ENCODE results near the gene PIK3CB.
A peak's percentile ranks its signal among the peaks of the same experiment; 100 is the strongest.
"Not testable (repeated sequence)": the region's sequence is repeated elsewhere in the genome, so short reads cannot be mapped to it uniquely, and the experiment has no call there.

The PIK3CB gene

DNA sequence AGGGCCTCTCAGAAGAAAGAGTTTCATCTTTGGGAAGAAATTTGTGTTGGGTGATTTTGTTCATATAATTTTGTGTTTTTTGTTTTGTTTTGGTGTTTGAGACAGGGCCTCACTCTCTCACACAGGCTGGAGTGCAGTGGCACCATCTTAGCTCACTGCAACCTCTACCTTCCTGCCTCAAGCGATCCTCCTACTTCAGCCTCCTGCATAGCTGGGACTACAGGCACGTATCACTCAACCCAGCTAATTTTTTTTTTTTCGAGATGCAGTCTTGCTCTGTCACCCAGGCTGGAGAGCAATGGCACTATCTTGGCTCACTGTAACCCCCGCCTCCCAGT is 29.0 kb upstream of the PIK3CB start:
- peak overlapping the region; percentile 85 for H2AFZ ChIP-seq (ENCODE audit: low read length, unreplicated experiment)
- H3K36me3 ChIP-seq (ENCODE audit: insufficient read depth, low read length), result no peaks in the 10 kb centered on the region
- peak overlapping the region; percentile 73; the same call in 1 of the 2 replicates for H3K27ac ChIP-seq (ENCODE audit: low read depth, low read length)
- no peaks in the 10 kb centered on the region for H3K79me2 ChIP-seq (ENCODE audit: control insufficient read depth, insufficient read depth, low read length, unreplicated experiment)
- H3K4me1 ChIP-seq (ENCODE audit: control insufficient read depth, insufficient read depth, low read length, unreplicated experiment), result peaks cover 23% of the 10 kb centered on the region
- H3K4me3 ChIP-seq (ENCODE audit: low read depth, low read length), result no peak overlapping the region
- H3K27me3 ChIP-seq (ENCODE audit: insufficient read depth, low read length), result no peaks in the 10 kb centered on the region

DNA sequence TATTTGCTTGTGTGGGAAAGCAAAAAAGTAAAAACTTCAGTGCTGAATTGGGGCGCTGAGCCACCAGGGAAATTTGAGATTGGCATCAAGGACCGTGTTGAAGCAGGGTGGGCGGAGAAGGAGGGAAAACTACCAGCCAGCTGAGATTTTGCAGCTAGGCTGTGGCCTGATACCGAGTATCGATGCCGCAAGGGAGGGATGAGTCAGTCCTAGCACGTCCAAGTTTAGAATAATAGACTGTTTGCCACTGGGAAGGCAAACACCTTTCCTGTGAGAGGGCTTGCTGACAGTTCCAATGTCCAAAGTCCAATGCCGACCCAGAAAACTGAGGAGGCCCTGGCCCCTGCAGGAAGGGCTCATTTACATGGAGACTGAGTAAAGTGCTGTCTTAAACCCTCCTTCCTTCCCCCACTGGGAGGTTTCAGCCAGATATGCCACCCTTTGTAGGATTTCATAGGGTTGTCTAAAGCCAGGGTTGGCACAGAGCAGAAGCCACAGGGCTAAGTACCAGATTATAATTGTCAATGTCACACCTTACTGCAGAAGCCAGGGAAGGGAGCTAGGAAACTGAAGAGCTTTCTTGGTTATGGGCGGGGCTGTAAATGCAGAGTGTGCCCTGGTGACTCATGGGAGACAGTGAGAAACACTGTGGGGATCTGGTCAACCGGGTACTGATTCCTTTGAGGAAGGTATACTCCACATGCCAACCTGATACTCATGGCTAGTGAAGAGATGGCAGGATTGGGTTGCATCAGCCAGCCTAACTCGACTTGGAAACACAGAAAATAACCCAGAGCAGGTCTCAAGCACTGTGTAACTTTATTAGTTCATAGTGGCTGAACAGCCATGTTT is 28.4 kb upstream of the PIK3CB start:
- Histone ChIP-seq H2AFZ (ENCODE audit: low read length, unreplicated experiment) (peak overlapping the region; percentile 85), H3K27me3 (ENCODE audit: insufficient read depth, low read length) (no peaks in the 10 kb centered on the region), H3K4me1 (ENCODE audit: control insufficient read depth, insufficient read depth, low read length, unreplicated experiment) (peaks cover 23% of the 10 kb centered on the region), H3K36me3 (ENCODE audit: insufficient read depth, low read length) (no peaks in the 10 kb centered on the region), H3K79me2 (ENCODE audit: control insufficient read depth, insufficient read depth, low read length, unreplicated experiment) (no peaks in the 10 kb centered on the region), H3K4me3 (ENCODE audit: low read depth, low read length) (peak overlapping the region; percentile 24; the same call in 1 of the 2 replicates), H3K27ac (ENCODE audit: low read depth, low read length) (peak overlapping the region; percentile 73)

DNA sequence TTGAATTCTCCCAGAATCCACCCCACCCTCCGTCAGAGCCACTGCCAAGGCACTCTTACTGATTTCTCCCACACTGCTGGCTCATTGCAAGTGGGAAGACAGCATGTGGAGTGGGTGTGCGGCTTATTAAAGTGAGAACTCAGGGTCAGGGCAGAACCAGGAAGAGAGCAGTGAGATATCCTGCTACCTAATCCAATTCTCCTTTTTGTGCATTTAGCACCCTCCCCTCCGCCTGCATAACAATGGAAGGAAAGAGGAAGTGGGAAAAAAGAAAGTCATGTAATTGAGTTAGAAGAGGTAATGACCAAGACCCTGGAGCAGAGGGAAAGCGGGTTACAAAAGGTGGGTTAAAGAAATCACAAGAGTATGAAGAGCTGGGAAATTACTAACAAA is 27.8 kb upstream of the PIK3CB start:
- Histone ChIP-seq H3K79me2 (ENCODE audit: control insufficient read depth, insufficient read depth, low read length, unreplicated experiment) (no peaks in the 10 kb centered on the region), H3K4me1 (ENCODE audit: control insufficient read depth, insufficient read depth, low read length, unreplicated experiment) (peaks cover 23% of the 10 kb centered on the region), H2AFZ (ENCODE audit: low read length, unreplicated experiment) (peak overlapping the region; percentile 85), H3K27me3 (ENCODE audit: insufficient read depth, low read length) (no peaks in the 10 kb centered on the region), H3K27ac (ENCODE audit: low read depth, low read length) (peak overlapping the region; percentile 73), H3K36me3 (ENCODE audit: insufficient read depth, low read length) (no peaks in the 10 kb centered on the region), H3K4me3 (ENCODE audit: low read depth, low read length) (no peak overlapping the region)

DNA sequence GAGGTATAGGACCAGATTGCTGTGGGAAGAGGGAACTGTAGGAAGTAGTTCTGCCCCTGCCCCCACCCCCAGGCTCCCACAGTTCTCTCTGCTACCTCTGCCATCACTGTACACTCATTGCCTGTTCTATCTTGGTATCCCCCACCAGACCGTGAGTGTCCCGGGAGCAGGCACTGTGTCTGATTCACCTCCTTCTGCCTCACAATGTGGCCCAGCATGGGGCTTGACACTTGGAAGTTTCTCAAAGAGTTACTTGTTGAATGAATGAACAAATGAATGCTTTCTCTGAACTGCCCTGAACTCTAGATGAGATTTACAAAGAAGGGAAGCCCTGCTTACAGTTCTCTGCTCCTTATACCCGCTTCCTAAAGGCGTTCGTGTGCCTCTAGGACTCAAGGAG is 27.1 kb upstream of the PIK3CB start:
- Histone ChIP-seq H3K27me3 (ENCODE audit: insufficient read depth, low read length) (no peaks in the 10 kb centered on the region), H3K79me2 (ENCODE audit: control insufficient read depth, insufficient read depth, low read length, unreplicated experiment) (no peaks in the 10 kb centered on the region), H3K36me3 (ENCODE audit: insufficient read depth, low read length) (no peaks in the 10 kb centered on the region), H3K4me3 (ENCODE audit: low read depth, low read length) (no peak overlapping the region), H3K4me1 (ENCODE audit: control insufficient read depth, insufficient read depth, low read length, unreplicated experiment) (peaks cover 23% of the 10 kb centered on the region), H3K27ac (ENCODE audit: low read depth, low read length) (no peak overlapping the region; the same call in 1 of the 2 replicates), H2AFZ (ENCODE audit: low read length, unreplicated experiment) (peak overlapping the region; percentile 20)

DNA sequence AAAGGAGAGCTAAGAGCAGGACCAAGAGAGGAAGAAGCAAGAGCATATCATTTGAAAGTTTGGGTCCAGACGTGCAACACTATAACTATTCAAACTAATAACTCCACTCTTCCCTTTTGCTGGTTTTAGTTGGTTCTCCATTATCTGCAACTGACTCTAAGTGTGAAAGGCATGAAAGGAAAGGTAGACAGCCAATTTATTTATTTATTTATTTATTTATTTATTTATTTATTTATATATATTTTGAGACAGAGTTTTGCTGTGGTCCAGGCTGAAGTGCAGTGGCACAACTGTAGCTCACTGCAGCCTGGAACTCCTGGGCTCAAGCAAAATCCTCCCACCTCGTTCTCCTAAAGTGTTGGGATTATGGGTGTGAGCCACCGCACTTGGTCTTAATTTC is 22.1 kb upstream of the PIK3CB start:
- no peaks in the 10 kb centered on the region for H3K27me3 ChIP-seq (ENCODE audit: insufficient read depth, low read length)
- H3K4me3 ChIP-seq (ENCODE audit: low read depth, low read length), result no peak overlapping the region
- H2AFZ ChIP-seq (ENCODE audit: low read length, unreplicated experiment), result no peak overlapping the region
- H3K79me2 ChIP-seq (ENCODE audit: control insufficient read depth, insufficient read depth, low read length, unreplicated experiment), result no peaks in the 10 kb centered on the region
- H3K36me3 ChIP-seq (ENCODE audit: insufficient read depth, low read length), result no peaks in the 10 kb centered on the region
- H3K27ac ChIP-seq (ENCODE audit: low read depth, low read length), result no peak overlapping the region
- peaks cover 5% of the 10 kb centered on the region for H3K4me1 ChIP-seq (ENCODE audit: control insufficient read depth, insufficient read depth, low read length, unreplicated experiment)

DNA sequence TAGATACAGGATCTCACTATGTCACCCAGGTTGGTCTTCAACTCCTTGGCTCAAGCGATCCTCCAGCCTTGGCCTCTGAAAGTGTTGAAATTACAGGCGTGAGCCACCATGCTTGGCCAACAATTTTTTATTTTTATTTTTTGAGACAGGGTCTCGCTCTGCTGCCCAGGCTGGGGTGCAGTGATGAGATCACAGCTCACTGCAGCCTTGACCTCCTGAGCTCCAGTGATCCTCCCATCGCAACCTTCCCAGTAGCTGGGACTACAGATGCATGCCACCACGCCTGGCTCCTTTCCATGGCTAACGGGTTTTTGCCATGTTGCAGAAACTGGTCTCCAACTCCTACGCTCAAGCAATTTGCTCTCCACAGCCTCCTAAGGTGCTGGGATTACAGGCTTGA is 20.2 kb upstream of the PIK3CB start:
- Histone ChIP-seq H3K4me3 (ENCODE audit: low read depth, low read length) (no peak overlapping the region), H3K36me3 (ENCODE audit: insufficient read depth, low read length) (no peaks in the 10 kb centered on the region), H3K79me2 (ENCODE audit: control insufficient read depth, insufficient read depth, low read length, unreplicated experiment) (no peaks in the 10 kb centered on the region), H3K4me1 (ENCODE audit: control insufficient read depth, insufficient read depth, low read length, unreplicated experiment) (no peaks in the 10 kb centered on the region), H3K27ac (ENCODE audit: low read depth, low read length) (no peak overlapping the region), H3K27me3 (ENCODE audit: insufficient read depth, low read length) (no peaks in the 10 kb centered on the region), H2AFZ (ENCODE audit: low read length, unreplicated experiment) (no peak overlapping the region)

DNA sequence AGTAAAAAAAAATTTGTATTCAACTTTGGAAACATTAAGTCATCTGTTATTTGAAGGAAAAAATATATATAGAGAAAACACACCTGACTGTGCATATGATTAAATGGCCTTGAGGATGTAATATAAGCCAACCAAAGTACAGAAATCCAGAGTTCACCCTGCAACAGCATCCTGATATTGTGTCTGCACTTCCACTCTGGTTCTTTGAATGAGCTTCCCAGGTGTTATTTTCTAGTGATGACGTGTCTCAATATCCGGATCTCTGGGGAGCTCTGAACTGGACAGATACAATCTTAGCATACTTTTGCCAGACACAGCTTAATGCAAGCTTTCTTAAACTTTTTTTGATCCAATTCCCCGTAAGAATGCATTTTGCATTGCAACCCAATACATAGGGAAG is 19.5 kb upstream of the PIK3CB start:
- Histone ChIP-seq H3K36me3 (ENCODE audit: insufficient read depth, low read length) (no peaks in the 10 kb centered on the region), H3K79me2 (ENCODE audit: control insufficient read depth, insufficient read depth, low read length, unreplicated experiment) (no peaks in the 10 kb centered on the region), H3K4me1 (ENCODE audit: control insufficient read depth, insufficient read depth, low read length, unreplicated experiment) (no peaks in the 10 kb centered on the region), H3K27ac (ENCODE audit: low read depth, low read length) (no peak overlapping the region), H2AFZ (ENCODE audit: low read length, unreplicated experiment) (no peak overlapping the region), H3K27me3 (ENCODE audit: insufficient read depth, low read length) (no peaks in the 10 kb centered on the region), H3K4me3 (ENCODE audit: low read depth, low read length) (no peak overlapping the region)

DNA sequence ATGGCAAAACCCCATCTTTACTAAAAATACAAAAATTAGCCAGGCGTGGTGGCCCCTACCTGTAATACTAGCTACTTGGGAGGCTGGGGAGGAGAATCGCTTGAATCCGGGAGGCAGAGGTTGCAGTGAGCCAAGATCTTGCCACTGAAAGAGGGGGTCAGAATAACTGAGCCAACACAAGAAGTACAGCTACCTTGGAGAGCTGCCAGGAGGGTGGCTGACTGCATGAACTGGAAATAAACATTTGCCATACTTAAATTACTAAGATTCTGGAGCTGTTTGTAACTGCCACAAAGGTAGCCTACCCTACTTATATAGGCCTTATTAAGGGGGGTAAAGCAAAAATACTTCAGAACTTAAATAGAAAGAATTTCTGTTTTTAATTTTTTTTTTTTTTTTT is 15.4 kb upstream of the PIK3CB start:
- Histone ChIP-seq H3K79me2 (ENCODE audit: control insufficient read depth, insufficient read depth, low read length, unreplicated experiment) (no peaks in the 10 kb centered on the region), H3K27me3 (ENCODE audit: insufficient read depth, low read length) (no peaks in the 10 kb centered on the region), H3K36me3 (ENCODE audit: insufficient read depth, low read length) (no peaks in the 10 kb centered on the region), H3K4me3 (ENCODE audit: low read depth, low read length) (no peak overlapping the region), H3K4me1 (ENCODE audit: control insufficient read depth, insufficient read depth, low read length, unreplicated experiment) (no peaks in the 10 kb centered on the region), H3K27ac (ENCODE audit: low read depth, low read length) (no peak overlapping the region), H2AFZ (ENCODE audit: low read length, unreplicated experiment) (no peak overlapping the region)

DNA sequence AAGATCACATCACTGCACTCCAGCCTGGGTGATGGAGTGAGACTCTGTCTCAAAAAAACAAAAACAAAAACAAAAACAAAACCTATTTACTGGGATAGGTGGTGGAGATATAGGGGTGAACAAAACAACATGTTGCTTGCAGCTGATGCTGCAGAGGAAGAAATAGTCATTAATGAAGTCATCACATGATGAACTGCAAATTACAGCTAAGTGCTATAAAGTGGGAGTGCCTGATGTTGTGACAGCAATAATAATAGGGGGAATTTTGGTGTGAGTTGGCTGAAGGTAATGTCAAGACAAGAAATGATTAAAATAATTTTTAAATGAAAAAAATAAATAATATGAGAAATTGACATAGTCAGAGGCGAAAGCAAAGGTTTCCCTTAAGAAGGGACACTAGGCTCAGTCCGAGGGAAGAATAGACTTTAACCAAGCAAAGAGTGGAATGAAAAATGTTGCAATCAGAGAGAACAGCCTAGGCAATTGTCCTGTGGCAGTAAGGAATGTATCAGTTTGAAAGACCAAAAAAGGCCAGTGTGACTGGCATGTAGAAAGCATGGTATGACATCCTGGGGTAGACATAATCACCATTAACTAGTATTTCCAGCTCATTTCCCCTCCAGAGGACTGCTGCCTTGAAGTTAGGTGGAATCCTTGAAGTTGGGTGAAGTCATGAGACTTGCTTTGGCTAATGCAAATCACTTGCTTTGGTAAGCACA is 14.7 kb upstream of the PIK3CB start:
- no peak overlapping the region for H2AFZ ChIP-seq (ENCODE audit: low read length, unreplicated experiment)

DNA sequence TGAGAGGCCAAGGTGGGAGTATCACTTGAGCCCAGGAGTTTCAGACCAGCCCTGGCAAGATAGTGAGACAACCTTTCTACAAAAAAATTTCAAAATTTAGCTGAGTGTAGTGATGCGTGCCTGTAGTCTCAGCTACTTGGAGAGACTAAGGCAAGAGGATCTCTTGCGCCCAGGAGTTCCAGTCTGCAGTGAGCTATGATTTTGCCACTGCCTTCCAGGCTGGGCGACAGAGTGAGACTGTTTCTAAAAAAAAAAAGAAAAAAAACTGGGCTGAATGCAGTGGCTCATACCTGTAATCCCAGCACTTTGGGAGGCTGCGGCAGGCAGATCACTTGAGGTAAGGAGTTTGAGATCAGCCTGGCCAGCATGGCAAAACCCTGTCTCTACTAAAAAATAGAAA is 14.0 kb upstream of the PIK3CB start:
- H3K27ac ChIP-seq (ENCODE audit: low read depth, low read length), result no peak overlapping the region
- no peaks in the 10 kb centered on the region for H3K27me3 ChIP-seq (ENCODE audit: insufficient read depth, low read length)
- no peaks in the 10 kb centered on the region for H3K79me2 ChIP-seq (ENCODE audit: control insufficient read depth, insufficient read depth, low read length, unreplicated experiment)
- no peaks in the 10 kb centered on the region for H3K36me3 ChIP-seq (ENCODE audit: insufficient read depth, low read length)
- no peaks in the 10 kb centered on the region for H3K4me1 ChIP-seq (ENCODE audit: control insufficient read depth, insufficient read depth, low read length, unreplicated experiment)
- H2AFZ ChIP-seq (ENCODE audit: low read length, unreplicated experiment), result no peak overlapping the region
- H3K4me3 ChIP-seq (ENCODE audit: low read depth, low read length), result no peak overlapping the region

More for the DNA sequence above, 14.7 kb upstream of the PIK3CB start:
- H3K79me2 ChIP-seq (ENCODE audit: control insufficient read depth, insufficient read depth, low read length, unreplicated experiment), result no peaks in the 10 kb centered on the region
- H3K4me1 ChIP-seq (ENCODE audit: control insufficient read depth, insufficient read depth, low read length, unreplicated experiment), result no peaks in the 10 kb centered on the region
- H3K27me3 ChIP-seq (ENCODE audit: insufficient read depth, low read length), result no peaks in the 10 kb centered on the region
- no peak overlapping the region for H3K4me3 ChIP-seq (ENCODE audit: low read depth, low read length)
- no peaks in the 10 kb centered on the region for H3K36me3 ChIP-seq (ENCODE audit: insufficient read depth, low read length)
- H3K27ac ChIP-seq (ENCODE audit: low read depth, low read length), result no peak overlapping the region

DNA sequence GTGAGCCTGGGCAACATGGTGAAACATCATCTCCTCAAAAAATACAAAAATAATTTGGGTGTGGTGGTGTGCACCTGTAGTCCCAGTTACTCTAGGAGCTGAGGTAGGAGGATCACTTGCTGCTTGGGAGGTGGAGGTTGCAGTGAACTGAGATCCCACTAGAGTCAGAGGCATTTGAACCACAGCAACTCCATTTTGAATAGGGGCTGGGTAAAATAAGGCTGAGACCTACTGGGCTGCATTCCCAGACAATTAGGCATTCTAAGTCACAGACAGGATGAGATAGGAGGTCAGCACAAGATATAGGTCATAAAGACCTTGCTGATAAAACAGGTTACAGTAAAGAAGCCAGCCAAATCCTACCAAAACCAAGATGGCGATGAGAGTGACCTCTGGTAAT is 12.1 kb upstream of the PIK3CB start:
- H3K27me3 ChIP-seq (ENCODE audit: insufficient read depth, low read length); H3K36me3 ChIP-seq (ENCODE audit: insufficient read depth, low read length); H3K27ac ChIP-seq (ENCODE audit: low read depth, low read length); H3K4me3 ChIP-seq (ENCODE audit: low read depth, low read length); H2AFZ ChIP-seq (ENCODE audit: low read length, unreplicated experiment); H3K79me2 ChIP-seq (ENCODE audit: control insufficient read depth, insufficient read depth, low read length, unreplicated experiment); H3K4me1 ChIP-seq (ENCODE audit: control insufficient read depth, insufficient read depth, low read length, unreplicated experiment): not testable (repeated sequence)
